ENCODE data around the gene ANKRD42. TPM values are rescaled to one million over a fixed set of nuclear protein-coding genes. Genes with fewer than 3 reads are reported as not detected.

Gene ANKRD42
- total and polyA plus RNA-seq, 2 donors (not counting 3 experiments of a cell fraction or from before 2014, with no cell fraction given), result 3.3 to 6.6 TPM

DNA sequence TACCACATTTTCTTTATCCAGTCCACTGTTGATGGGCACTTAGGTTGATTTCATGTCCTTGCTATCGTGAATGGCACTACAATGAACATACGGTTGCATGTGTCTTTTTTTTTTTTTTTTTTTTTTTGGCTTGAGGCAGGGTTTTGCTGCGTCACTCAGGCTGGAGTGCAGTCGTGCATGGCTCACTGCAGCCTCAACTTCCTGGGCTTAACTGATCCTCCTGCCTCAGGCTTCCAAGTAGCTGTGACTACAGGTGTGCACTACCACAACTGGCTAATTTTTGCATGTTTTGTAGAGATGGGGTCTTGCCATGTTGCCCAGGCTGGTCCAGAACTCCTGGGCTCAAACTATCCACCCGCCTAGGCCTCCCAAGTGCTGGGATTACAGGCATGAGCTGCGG, 94.1 kb downstream of the ANKRD42 start:
- no TSS peak for BruUV-seq (replicated peaks)
- peaks cover 9% of the 10 kb centered on the region for H3K4me1 ChIP-seq (ENCODE audit: control insufficient read depth, extremely low read depth, insufficient read depth, low read length)
- H3K9me3 ChIP-seq (replicated peaks; ENCODE audit: control insufficient read depth, insufficient read depth, low read length), result no peaks in the 10 kb centered on the region
- no peak overlapping the region for H3K4me3 ChIP-seq (replicated peaks in 1 of 3; ENCODE audit: insufficient read depth in 1 of 3, low read depth in 1 of 3, low read length in 3 of 3)
- no peak overlapping the region for H2AFZ ChIP-seq (ENCODE audit: low read depth, low read length)
- no peaks in the 10 kb centered on the region for H3K9me1 ChIP-seq (replicated peaks; ENCODE audit: control insufficient read depth, extremely low read depth, insufficient read depth, low read length)
- POLR2A ChIA-PET, result no interaction called here
- dilution Hi-C loops (cut with MboI; ENCODE audit: extremely low pct_ligation_motif_present, low sequenced_read_pairs), result no loop called here
- H3K36me3 ChIP-seq (ENCODE audit: control insufficient read depth in 2 of 2, extremely low read depth in 1 of 2, insufficient read depth in 2 of 2, low read length in 2 of 2), result no peaks in the 10 kb centered on the region
- FAIRE-seq (no peak), DNase-seq (ENCODE audit: low read depth, low spot score) (no peak)
- H3K9ac ChIP-seq (replicated peaks; ENCODE audit: extremely low read depth, insufficient read depth, low read length), result no peak overlapping the region
- H3K79me2 ChIP-seq (ENCODE audit: control insufficient read depth, insufficient read depth, low read length), result peaks cover 26% of the 10 kb centered on the region
- no peaks in the 10 kb centered on the region for H4K20me1 ChIP-seq (replicated peaks; ENCODE audit: control insufficient read depth, extremely low read depth, insufficient read depth, low read length)
- intact Hi-C loops (cut with micrococcal nuclease), result loop anchor here (2.0 to 10.0 kb wide), 2 partner anchors 131 to 383 kb away; partner anchors contain the start of genes DDIAS, PCF11 and PRCP
- no peak overlapping the region for H3K27ac ChIP-seq (ENCODE audit: insufficient read depth, low read depth, low read length)
- CTCF ChIA-PET, result no interaction called here
- TF ChIP-seq GATA2 (IDR thresholded peaks at IDR 0.05; ENCODE audit: insufficient read depth, insufficient read length, low read depth, low read length), result no peak
- no peak for TF ChIP-seq MYC (IDR thresholded peaks at IDR 0.05; ENCODE audit: low read depth, low read length)
- no peak for TF ChIP-seq POLR2AphosphoS5 (IDR thresholded peaks at IDR 0.05; ENCODE audit: insufficient read depth, low read depth, low read length)
- H3K27me3 ChIP-seq (ENCODE audit: control insufficient read depth in 2 of 2, insufficient read depth in 2 of 2, low read length in 2 of 2), result peaks cover 4 to 7% of the 10 kb centered on the region in 2 experiments
- no peak overlapping the region for H3K4me2 ChIP-seq (ENCODE audit: insufficient read depth, low read length)

DNA sequence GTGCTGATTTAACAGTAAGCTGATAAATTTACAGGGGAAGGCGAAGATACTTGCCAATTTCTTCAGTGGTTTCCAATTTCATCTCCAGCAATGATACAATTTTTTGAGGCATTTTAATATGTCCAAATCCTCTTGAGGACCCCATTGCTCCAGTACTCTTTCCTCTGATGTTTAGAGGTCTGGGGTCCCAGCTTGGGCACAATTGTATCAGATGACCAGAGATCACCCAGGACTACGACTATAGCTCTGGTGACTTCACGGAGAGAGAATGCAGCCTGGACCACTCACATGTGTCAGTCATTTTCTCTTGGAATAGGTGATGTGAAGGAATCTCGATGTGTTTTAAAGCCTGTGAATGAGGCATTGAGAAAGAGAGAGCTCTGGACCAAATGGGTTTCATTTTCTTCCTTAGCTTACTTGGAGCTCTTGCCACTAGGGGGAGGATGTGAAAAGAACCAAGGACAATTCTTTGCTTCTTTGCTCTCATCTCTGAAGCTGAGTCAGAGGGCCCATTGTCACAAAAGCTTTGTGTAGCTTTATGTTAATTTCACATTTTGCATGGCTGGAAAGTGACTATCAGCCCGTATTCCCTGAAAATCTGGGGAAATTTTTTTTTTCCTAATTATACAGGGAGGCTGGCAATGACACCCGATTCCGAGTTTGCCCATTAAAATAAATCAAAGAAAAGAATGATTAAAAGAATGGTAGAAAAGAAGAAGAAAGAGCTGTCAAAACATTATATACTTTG, 99.4 kb downstream of the ANKRD42 start:
- Histone ChIP-seq H3K36me3 (ENCODE audit: control insufficient read depth in 2 of 2, extremely low read depth in 1 of 2, insufficient read depth in 2 of 2, low read length in 2 of 2) (no peaks in the 10 kb centered on the region), H3K27ac (ENCODE audit: insufficient read depth, low read depth, low read length) (no peak overlapping the region), H4K20me1 (replicated peaks; ENCODE audit: control insufficient read depth, extremely low read depth, insufficient read depth, low read length) (no peaks in the 10 kb centered on the region), H3K9me1 (replicated peaks; ENCODE audit: control insufficient read depth, extremely low read depth, insufficient read depth, low read length) (no peaks in the 10 kb centered on the region), H3K4me2 (ENCODE audit: insufficient read depth, low read length) (peak overlapping the region; percentile 45), H3K9ac (replicated peaks; ENCODE audit: extremely low read depth, insufficient read depth, low read length) (no peak overlapping the region), H3K27me3 (ENCODE audit: control insufficient read depth in 2 of 2, insufficient read depth in 2 of 2, low read length in 2 of 2) (peaks cover 4 to 9% of the 10 kb centered on the region in 2 experiments), H3K79me2 (ENCODE audit: control insufficient read depth, insufficient read depth, low read length) (no peaks in the 10 kb centered on the region), H3K4me1 (ENCODE audit: control insufficient read depth, extremely low read depth, insufficient read depth, low read length) (no peaks in the 10 kb centered on the region), H3K4me3 (replicated peaks in 1 of 3; ENCODE audit: insufficient read depth in 1 of 3, low read depth in 1 of 3, low read length in 3 of 3) (no peak overlapping the region), H2AFZ (ENCODE audit: low read depth, low read length) (peak overlapping the region; percentile 17), H3K9me3 (replicated peaks; ENCODE audit: control insufficient read depth, insufficient read depth, low read length) (no peaks in the 10 kb centered on the region)
- DNase-seq (ENCODE audit: low read depth, low spot score) (peak; percentile 46), FAIRE-seq (peak; percentile 75)
- dilution Hi-C loops (cut with MboI; ENCODE audit: extremely low pct_ligation_motif_present, low sequenced_read_pairs) (no loop called here), intact Hi-C loops (cut with micrococcal nuclease) (loop anchor here (1.0 kb wide), 3 partner anchors 431 to 527 kb away; no protein-coding TSS in a partner anchor)
- POLR2A ChIA-PET, result no interaction called here
- TF ChIP-seq, protein P1, sequence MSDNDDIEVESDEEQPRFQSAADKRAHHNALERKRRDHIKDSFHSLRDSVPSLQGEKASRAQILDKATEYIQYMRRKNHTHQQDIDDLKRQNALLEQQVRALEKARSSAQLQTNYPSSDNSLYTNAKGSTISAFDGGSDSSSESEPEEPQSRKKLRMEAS (IDR thresholded peaks at IDR 0.05; ENCODE audit: insufficient read depth, insufficient read length), result no peak
- TF ChIP-seq, protein P2, sequence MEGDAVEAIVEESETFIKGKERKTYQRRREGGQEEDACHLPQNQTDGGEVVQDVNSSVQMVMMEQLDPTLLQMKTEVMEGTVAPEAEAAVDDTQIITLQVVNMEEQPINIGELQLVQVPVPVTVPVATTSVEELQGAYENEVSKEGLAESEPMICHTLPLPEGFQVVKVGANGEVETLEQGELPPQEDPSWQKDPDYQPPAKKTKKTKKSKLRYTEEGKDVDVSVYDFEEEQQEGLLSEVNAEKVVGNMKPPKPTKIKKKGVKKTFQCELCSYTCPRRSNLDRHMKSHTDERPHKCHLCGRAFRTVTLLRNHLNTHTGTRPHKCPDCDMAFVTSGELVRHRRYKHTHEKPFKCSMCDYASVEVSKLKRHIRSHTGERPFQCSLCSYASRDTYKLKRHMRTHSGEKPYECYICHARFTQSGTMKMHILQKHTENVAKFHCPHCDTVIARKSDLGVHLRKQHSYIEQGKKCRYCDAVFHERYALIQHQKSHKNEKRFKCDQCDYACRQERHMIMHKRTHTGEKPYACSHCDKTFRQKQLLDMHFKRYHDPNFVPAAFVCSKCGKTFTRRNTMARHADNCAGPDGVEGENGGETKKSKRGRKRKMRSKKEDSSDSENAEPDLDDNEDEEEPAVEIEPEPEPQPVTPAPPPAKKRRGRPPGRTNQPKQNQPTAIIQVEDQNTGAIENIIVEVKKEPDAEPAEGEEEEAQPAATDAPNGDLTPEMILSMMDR (IDR thresholded peaks at IDR 0.05; ENCODE audit: extremely low read depth in 1 of 2, insufficient read depth in 1 of 2, low read depth in 1 of 2, low read length in 2 of 2), result peak; percentile 57 to 70
- CTCF ChIA-PET, result interaction anchor here (0.7 to 3.4 kb wide), 40 partner anchors 8 to 597 kb away, joined by 3 to 113 read pairs (median 4); no protein-coding TSS in a partner anchor
- BruUV-seq (replicated peaks), result no TSS peak
